HCT116 (cell line): ENCODE results near the gene ZBED3. TPM values are rescaled to one million over a fixed set of nuclear protein-coding genes. Genes with fewer than 3 reads are reported as not detected.
"Not testable (repeated sequence)": the region's sequence is repeated elsewhere in the genome, so short reads cannot be mapped to it uniquely, and the experiment has no call there.

Source experiments
- ATAC-seq: fragments of 200-7000 bp; cut with Tn5 transposase; 2 replicates; pipeline ENCODE4 v1.9.1; 2020; ENCODE audit warnings: mild to moderate bottlenecking, moderate library complexity
- BruUV-seq: library from RNA; stranded (reverse); fragments of 400-500 nt; replicated peaks from 2 replicates; lab custom pipeline; 2021; lab: Mats Ljungman, UMichigan
- CTCF ChIA-PET: fragments of 300-600 bp; sonication (Branson Sonifier 250); formaldehyde crosslinking; loops from one replicate; lab custom pipeline; 2021; ENCODE audit warnings: antibody characterized with exemption; lab: Charles Lee
- POLR2A ChIA-PET: fragments of 300-600, 350-600 bp; sonication (Branson Sonifier 250); formaldehyde crosslinking; loops from one replicate; lab custom pipeline; 2021; ENCODE audit warnings: antibody characterized with exemption; lab: Charles Lee
- RAD21 ChIA-PET, 2 experiments: fragments of 300-600 bp; sonication (Branson Sonifier 250); formaldehyde crosslinking; loops; one replicate each; lab custom pipeline; 2023; ENCODE audit warnings: low total read pairs in 2 of 2; ENCODE audit not compliant: uncharacterized antibody in 2 of 2, unreplicated experiment in 2 of 2, low non-redundant PET in 1 of 2; lab: Charles Lee
- DNase-seq: peaks from one replicate; pipeline ENCODE4 v3.0.0-alpha.2; 2010; ENCODE audit warnings: low read depth, low spot score
- H2AFZ ChIP-seq: fragments of 200-600 bp; shearing (Covaris generic), sonication (generic); 2 replicates; pipeline ENCODE4 v1.6.1; 2017; ENCODE audit warnings: low read depth, mixed run types, mixed read lengths, antibody characterized with exemption, low read length; ENCODE audit not compliant: poor library complexity, severe bottlenecking
- H3K27ac ChIP-seq: 2 replicates; pipeline ENCODE4 v1.5.1; 2012; ENCODE audit warnings: low read depth, low read length
- H3K27me3 ChIP-seq: fragments of 200-600 bp; sonication (generic); 2 replicates; pipeline ENCODE4 v1.6.1; 2016; ENCODE audit warnings: mixed run types, low read length, mixed read lengths; ENCODE audit not compliant: insufficient read depth
- H3K36me3 ChIP-seq, 2 experiments: fragments of 200-500 bp in 1 of 2; fragments of 200-600 bp in 1 of 2; sonication (Bioruptor generic) in 1 of 2; sonication (generic) in 1 of 2; 2 replicates each; pipeline versions ENCODE4 v1.5.1 to v1.6.1; 2014 to 2016; ENCODE audit warnings: low read length in 2 of 2, inconsistent platforms in 1 of 2, mixed read lengths in 1 of 2, mixed run types in 1 of 2; ENCODE audit not compliant: insufficient read depth in 2 of 2, control insufficient read depth in 1 of 2
- H3K4me1 ChIP-seq, 2 experiments: fragments of 200-600 bp in 1 of 2; sonication (generic) in 1 of 2; 2 replicates each; pipeline versions ENCODE4 v1.5.1 to v1.6.1; 2012 to 2017; ENCODE audit warnings: low read length in 2 of 2, inconsistent platforms in 1 of 2, mild to moderate bottlenecking in 1 of 2, mixed read lengths in 1 of 2, mixed run types in 1 of 2, moderate library complexity in 1 of 2; ENCODE audit not compliant: insufficient read depth in 2 of 2, control insufficient read depth in 1 of 2
- H3K4me2 ChIP-seq: fragments of 200-600 bp; sonication (generic); 2 replicates; pipeline ENCODE4 v1.6.1; 2017; ENCODE audit warnings: mixed run types, low read length, mixed read lengths
- H3K4me3 ChIP-seq, 2 experiments: fragments of 200-600 bp in 1 of 2; sonication (generic) in 1 of 2; replicated peaks in 1 of 2; 2 replicates each; pipeline ENCODE4 v1.5.1; 2011 to 2016; ENCODE audit warnings: low read length in 2 of 2, control low read depth in 1 of 2, low read depth in 1 of 2, mild to moderate bottlenecking in 1 of 2, mixed read lengths in 1 of 2, mixed run types in 1 of 2
- H3K79me2 ChIP-seq: fragments of 200-600 bp; sonication (generic); 2 replicates; pipeline ENCODE4 v1.6.1; 2017; ENCODE audit warnings: mild to moderate bottlenecking, mixed run types, low read length, moderate library complexity, mixed read lengths; ENCODE audit not compliant: insufficient read depth
- H3K9ac ChIP-seq: fragments of 200-600 bp; sonication (generic); 2 replicates; pipeline ENCODE4 v1.6.1; 2016; ENCODE audit warnings: low read length, mixed read lengths
- H3K9me2 ChIP-seq: fragments of 200-600 bp; sonication (generic), shearing (Covaris generic); 2 replicates; pipeline ENCODE4 v1.6.1; 2017; ENCODE audit warnings: mixed run types, mild to moderate bottlenecking, moderate library complexity; ENCODE audit not compliant: insufficient read depth
- H3K9me3 ChIP-seq, 2 experiments: fragments of 200-500 bp in 1 of 2; fragments of 200-600 bp in 1 of 2; sonication (Bioruptor generic) in 1 of 2; sonication (generic) in 1 of 2; 2 replicates each; pipeline ENCODE4 v1.6.1; 2014 to 2017; ENCODE audit warnings: low read length in 2 of 2, mixed read lengths in 2 of 2, inconsistent platforms in 1 of 2, low read depth in 1 of 2, mild to moderate bottlenecking in 1 of 2, mixed run types in 1 of 2, moderate library complexity in 1 of 2; ENCODE audit not compliant: control insufficient read depth in 1 of 2, insufficient read depth in 1 of 2
- H4K20me1 ChIP-seq: fragments of 200-600 bp; sonication (generic), shearing (Covaris generic); 2 replicates; pipeline ENCODE4 v1.6.1; 2017; ENCODE audit warnings: mixed run types, mild to moderate bottlenecking, moderate library complexity; ENCODE audit not compliant: insufficient read depth
- CBX3 ChIP-seq: IDR thresholded peaks from 2 replicates; pipeline ENCODE4 v1.6.1; 2012; ENCODE audit warnings: low read depth
- CEBPB ChIP-seq: IDR thresholded peaks from 2 replicates; pipeline ENCODE4 v1.6.1; 2012; ENCODE audit warnings: low read depth
- ELF1 ChIP-seq: IDR thresholded peaks from 2 replicates; pipeline ENCODE4 v1.6.1; 2012; ENCODE audit warnings: low read depth, borderline replicate concordance
- FOSL1 ChIP-seq: IDR thresholded peaks from 2 replicates; pipeline ENCODE4 v1.6.1; 2012; ENCODE audit warnings: low read depth
- JUND ChIP-seq: IDR thresholded peaks from 2 replicates; pipeline ENCODE4 v1.6.1; 2012
- POLR2A ChIP-seq: IDR thresholded peaks from 2 replicates; pipeline ENCODE4 v1.7.0; 2011; ENCODE audit warnings: borderline replicate concordance; ENCODE audit not compliant: insufficient read depth, insufficient read length; ENCODE audit errors: extremely low read depth
- SP1 ChIP-seq: IDR thresholded peaks from 2 replicates; pipeline ENCODE4 v1.6.1; 2012; ENCODE audit warnings: low read depth
- TCF7L2 ChIP-seq: IDR thresholded peaks from 2 replicates; pipeline ENCODE4 v1.7.0; 2011; ENCODE audit warnings: borderline replicate concordance, inconsistent platforms; ENCODE audit not compliant: insufficient read depth, insufficient read length; ENCODE audit errors: extremely low read depth
- intact Hi-C: fragments of 100-400 bp; cut with micrococcal nuclease; formaldehyde crosslinking; loops from 2 replicates; pipeline ENCODE4 v1.10.0; 2022
- total RNA-seq: library from RNA; stranded (reverse); gene quantifications from one replicate; pipeline ENCODE4 v1.2.1, GENCODE V29; 2021; ENCODE audit not compliant: unreplicated experiment

Gene ZBED3
- total RNA-seq, 1 experiment from 2014 or later = 12.7 TPM

DNA sequence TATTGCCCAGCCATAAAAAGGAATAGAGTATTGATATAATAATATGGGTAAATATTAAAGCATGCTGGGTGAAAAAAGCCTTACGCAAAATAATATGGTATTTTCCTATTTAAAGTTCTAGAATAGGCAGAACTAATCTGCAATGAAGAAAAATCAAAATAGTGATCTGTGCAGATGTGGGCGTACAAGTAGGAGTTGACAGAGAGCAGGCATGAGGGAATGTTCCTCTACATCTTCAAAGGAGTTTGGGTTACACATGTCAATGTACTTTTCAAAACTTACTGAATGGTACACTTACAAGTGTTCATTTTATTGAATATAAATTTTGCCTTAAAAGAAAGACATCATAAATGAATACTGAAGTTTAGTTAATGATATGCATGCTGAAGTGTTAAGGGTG is 33.0 kb upstream of the ZBED3 start (continued):
- no peak for TF ChIP-seq TCF7L2
- TF ChIP-seq SP1 = no peak
- TF ChIP-seq CEBPB = no peak
- no peak for TF ChIP-seq JUND
- no peak for TF ChIP-seq FOSL1
- TF ChIP-seq ELF1 = no peak
- TF ChIP-seq CBX3 = no peak

DNA sequence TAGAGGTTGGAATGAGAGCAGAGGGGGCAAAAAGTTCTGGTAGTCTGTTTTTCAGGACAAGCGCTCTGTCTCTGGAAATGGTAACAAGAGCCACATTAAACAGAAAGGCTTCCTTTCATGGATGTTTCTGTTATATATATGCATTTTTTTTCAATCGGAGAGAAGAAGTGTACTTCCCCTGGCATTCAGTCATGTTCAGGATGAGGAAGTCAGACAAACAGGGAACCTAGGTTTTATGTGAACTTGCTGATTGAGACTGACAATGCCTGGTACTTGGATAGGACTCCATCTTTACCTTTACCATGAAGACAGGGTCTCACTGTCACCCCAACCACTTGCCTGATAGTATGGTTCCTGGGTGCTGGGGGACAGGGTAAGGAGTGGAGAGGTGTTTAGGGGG is 30.1 kb upstream of the ZBED3 start:
- Histone ChIP-seq H3K4me2 (no peak overlapping the region), H4K20me1 (no peaks in the 10 kb centered on the region), H3K4me3 (no peak overlapping the region), H3K79me2 (no peaks in the 10 kb centered on the region), H3K4me1 (no peaks in the 10 kb centered on the region), H3K27ac (no peak overlapping the region), H3K36me3 (no peaks in the 10 kb centered on the region), H3K9me3 (no peaks in the 10 kb centered on the region), H2AFZ (no peak overlapping the region), H3K9me2 (no peaks in the 10 kb centered on the region), H3K27me3 (no peaks in the 10 kb centered on the region), H3K9ac (no peak overlapping the region)
- POLR2A ChIA-PET = no interaction called here
- TF ChIP-seq POLR2A = no peak
- ATAC-seq = no peak
- RAD21 ChIA-PET = no interaction called here
- no TSS peak for BruUV-seq
- DNase-seq = no peak
- CTCF ChIA-PET = no interaction called here
- intact Hi-C loops = no loop called here

DNA sequence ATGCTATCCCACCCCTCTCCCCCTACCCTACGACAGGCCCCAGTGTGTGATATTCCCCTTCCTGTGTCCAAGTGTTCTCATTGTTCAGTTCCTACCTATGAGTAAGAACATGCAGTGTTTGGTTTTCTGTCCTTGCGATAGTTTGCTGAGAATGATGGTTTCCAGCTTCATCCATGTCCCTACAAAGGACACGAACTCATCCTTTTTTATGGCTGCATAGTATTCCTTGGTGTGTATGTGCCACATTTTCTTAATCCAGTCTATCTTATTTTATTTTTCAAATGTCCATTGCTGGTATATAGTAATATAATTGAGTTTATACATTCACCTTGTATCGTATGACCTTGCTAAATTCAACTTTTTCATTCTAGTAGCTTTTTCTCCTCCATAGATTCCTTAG is 19.9 kb upstream of the ZBED3 start:
- H3K9ac ChIP-seq, H4K20me1 ChIP-seq, intact Hi-C loops, H3K36me3 ChIP-seq, POLR2A ChIA-PET, H3K4me1 ChIP-seq, BruUV-seq, CTCF ChIA-PET, DNase-seq, H3K9me3 ChIP-seq, H3K4me2 ChIP-seq, H2AFZ ChIP-seq, ATAC-seq, H3K27ac ChIP-seq, RAD21 ChIA-PET, H3K27me3 ChIP-seq, H3K79me2 ChIP-seq, H3K9me2 ChIP-seq, H3K4me3 ChIP-seq: not testable (repeated sequence)
